ENCODE measurements around the gene DGKQ.

DGKQ gene
- long read RNA-seq, partial matches to known transcripts = 0 of 8 reads
- long read RNA-seq, other reads (novel, unspliced or antisense) = 8 of 8 reads

- no peaks in the 10 kb centered on the region for H3K27me3 ChIP-seq (ENCODE audit: insufficient read depth, poor library complexity, severe bottlenecking)
- DNase-seq (ENCODE audit: low read depth in 1 of 2, low spot score in 1 of 2) = peak; percentile 68 to 79
- peak within 1 kb of the TSS; percentile 67 for H3K4me3 ChIP-seq (replicated peaks; ENCODE audit: insufficient read depth, low read length)
- H3K27ac ChIP-seq (replicated peaks) = no peak within 1 kb of the TSS
- no peak for TF ChIP-seq REST (IDR thresholded peaks at IDR 0.05; ENCODE audit: insufficient replicate concordance, low read depth)
- TF ChIP-seq SPI1 (IDR thresholded peaks at IDR 0.05; ENCODE audit: borderline replicate concordance, low read depth) = no peak
- TF ChIP-seq CTCF (IDR thresholded peaks at IDR 0.05; ENCODE audit: insufficient read depth, low read length) = no peak
- no peak for TF ChIP-seq POLR2AphosphoS5 (IDR thresholded peaks at IDR 0.05; ENCODE audit: low read depth)
- no peak for TF ChIP-seq GABPA (IDR thresholded peaks at IDR 0.05; ENCODE audit: low read depth)
These were observed at the start of gene DGKQ for GRCh38 chr4:973431-974397. Gene DGKQ (minus strand): TSS chr4:973569. CDS start chr4:973482, 87 bp downstream.

- Histone ChIP-seq H3K4me3 (replicated peaks; ENCODE audit: insufficient read depth, low read length) (no peak overlapping the region), H3K27ac (replicated peaks) (no peak overlapping the region), H3K27me3 (ENCODE audit: insufficient read depth, poor library complexity, severe bottlenecking) (no peaks in the 10 kb centered on the region)
- TF ChIP-seq REST (IDR thresholded peaks at IDR 0.05; ENCODE audit: insufficient replicate concordance, low read depth) (no peak), GABPA (IDR thresholded peaks at IDR 0.05; ENCODE audit: low read depth) (no peak), SPI1 (IDR thresholded peaks at IDR 0.05; ENCODE audit: borderline replicate concordance, low read depth) (no peak), CTCF (IDR thresholded peaks at IDR 0.05; ENCODE audit: insufficient read depth, low read length) (no peak), POLR2AphosphoS5 (IDR thresholded peaks at IDR 0.05; ENCODE audit: low read depth) (no peak)
- no peak for DNase-seq (ENCODE audit: low read depth in 1 of 2, low spot score in 1 of 2)
These were observed 49.3 kb upstream of the DGKQ start for GRCh38 chr4:1022739-1023066.

GRCh38 chr4:1022051-1022738, 48.8 kb upstream of the DGKQ start:
- no peak overlapping the region for H3K4me3 ChIP-seq (replicated peaks; ENCODE audit: insufficient read depth, low read length)
- TF ChIP-seq GABPA (IDR thresholded peaks at IDR 0.05; ENCODE audit: low read depth) (no peak), CTCF (IDR thresholded peaks at IDR 0.05; ENCODE audit: insufficient read depth, low read length) (no peak), SPI1 (IDR thresholded peaks at IDR 0.05; ENCODE audit: borderline replicate concordance, low read depth) (no peak), REST (IDR thresholded peaks at IDR 0.05; ENCODE audit: insufficient replicate concordance, low read depth) (no peak), POLR2AphosphoS5 (IDR thresholded peaks at IDR 0.05; ENCODE audit: low read depth) (no peak)

More at GRCh38 chr4:1022051-1022738, 48.8 kb upstream of the DGKQ start:
- Histone ChIP-seq H3K27me3 (ENCODE audit: insufficient read depth, poor library complexity, severe bottlenecking) (no peaks in the 10 kb centered on the region), H3K27ac (replicated peaks) (no peak overlapping the region)
- DNase-seq (ENCODE audit: low read depth in 1 of 2, low spot score in 1 of 2) = no peak

Measured in HL-60 (cell line).